Loucy (cell line): ENCODE data around the gene FLVCR2.

Experiments
- H2AFZ ChIP-seq: fragments of 200-600 bp; sonication (generic); 2 replicates; pipeline ENCODE4 v1.6.0; 2016; ENCODE audit warnings: antibody characterized with exemption, mild to moderate bottlenecking, low read length, moderate library complexity
- H3F3A ChIP-seq: fragments of 200-600 bp; 2 replicates; pipeline ENCODE4 v1.6.0; 2016; ENCODE audit warnings: antibody characterized with exemption, low read depth, mild to moderate bottlenecking
- H3K27me3 ChIP-seq: fragments of 200-600 bp; sonication (generic); 2 replicates; pipeline ENCODE4 v1.6.1; 2014; ENCODE audit warnings: low read length, mild to moderate bottlenecking; ENCODE audit not compliant: insufficient read depth, poor library complexity, severe bottlenecking
- H3K36me3 ChIP-seq: fragments of 200-600 bp; sonication (generic); 2 replicates; pipeline ENCODE4 v1.6.1; 2016; ENCODE audit warnings: low read length; ENCODE audit not compliant: insufficient read depth
- H3K4me1 ChIP-seq: fragments of 200-600 bp; sonication (generic); 2 replicates; pipeline ENCODE4 v1.5.1; 2014; ENCODE audit warnings: low read length, mild to moderate bottlenecking; ENCODE audit not compliant: insufficient read depth, poor library complexity, severe bottlenecking
- H3K4me2 ChIP-seq: fragments of 200-600 bp; sonication (generic); 2 replicates; pipeline ENCODE4 v1.6.0; 2014; ENCODE audit warnings: antibody characterized with exemption, low read length, low read depth, mild to moderate bottlenecking; ENCODE audit not compliant: poor library complexity, severe bottlenecking
- H3K4me3 ChIP-seq: fragments of 200-600 bp; sonication (generic); 2 replicates; pipeline ENCODE4 v1.5.1; 2014; ENCODE audit warnings: low read length, mild to moderate bottlenecking, mixed read lengths; ENCODE audit not compliant: poor library complexity, severe bottlenecking
- H3K79me2 ChIP-seq: fragments of 200-600 bp; sonication (generic); 2 replicates; pipeline ENCODE4 v1.6.1; 2014; ENCODE audit warnings: low read length; ENCODE audit not compliant: insufficient read depth
- H3K9ac ChIP-seq: fragments of 200-600 bp; sonication (generic); 2 replicates; pipeline ENCODE4 v1.6.0; 2014; ENCODE audit warnings: mild to moderate bottlenecking, low read depth, low read length, moderate library complexity; ENCODE audit not compliant: poor library complexity, severe bottlenecking
- H3K9me2 ChIP-seq: fragments of 200-600 bp; sonication (generic); replicated peaks from 2 replicates; pipeline ENCODE4 v1.6.1; 2016; ENCODE audit warnings: low read depth, low read length, mixed read lengths
- H3K9me3 ChIP-seq: fragments of 200-600 bp; sonication (generic); 2 replicates; pipeline ENCODE4 v1.6.1; 2014; ENCODE audit warnings: mild to moderate bottlenecking, antibody characterized with exemption, low read length, low read depth; ENCODE audit not compliant: insufficient read depth
- H4K20me1 ChIP-seq: fragments of 200-600 bp; sonication (generic); 2 replicates; pipeline ENCODE4 v1.6.0; 2014; ENCODE audit warnings: antibody characterized with exemption, low read length, mild to moderate bottlenecking; ENCODE audit not compliant: insufficient read depth, poor library complexity, severe bottlenecking
- EZH2phosphoT487 ChIP-seq: fragments of 200-600 bp; IDR thresholded peaks from 2 replicates; pipeline ENCODE4 v1.6.1; 2018; ENCODE audit warnings: antibody characterized with exemption, mild to moderate bottlenecking, moderate library complexity, borderline replicate concordance
- TF ChIP-seq, protein P1 (sequence below): fragments of 200-600 bp; sonication (generic); conservative IDR thresholded peaks from 2 replicates; pipeline ENCODE4 v1.5.1; 2014; ENCODE audit warnings: mild to moderate bottlenecking, antibody characterized with exemption, low read length

Gene FLVCR2, protein sequence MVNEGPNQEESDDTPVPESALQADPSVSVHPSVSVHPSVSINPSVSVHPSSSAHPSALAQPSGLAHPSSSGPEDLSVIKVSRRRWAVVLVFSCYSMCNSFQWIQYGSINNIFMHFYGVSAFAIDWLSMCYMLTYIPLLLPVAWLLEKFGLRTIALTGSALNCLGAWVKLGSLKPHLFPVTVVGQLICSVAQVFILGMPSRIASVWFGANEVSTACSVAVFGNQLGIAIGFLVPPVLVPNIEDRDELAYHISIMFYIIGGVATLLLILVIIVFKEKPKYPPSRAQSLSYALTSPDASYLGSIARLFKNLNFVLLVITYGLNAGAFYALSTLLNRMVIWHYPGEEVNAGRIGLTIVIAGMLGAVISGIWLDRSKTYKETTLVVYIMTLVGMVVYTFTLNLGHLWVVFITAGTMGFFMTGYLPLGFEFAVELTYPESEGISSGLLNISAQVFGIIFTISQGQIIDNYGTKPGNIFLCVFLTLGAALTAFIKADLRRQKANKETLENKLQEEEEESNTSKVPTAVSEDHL

DNA sequence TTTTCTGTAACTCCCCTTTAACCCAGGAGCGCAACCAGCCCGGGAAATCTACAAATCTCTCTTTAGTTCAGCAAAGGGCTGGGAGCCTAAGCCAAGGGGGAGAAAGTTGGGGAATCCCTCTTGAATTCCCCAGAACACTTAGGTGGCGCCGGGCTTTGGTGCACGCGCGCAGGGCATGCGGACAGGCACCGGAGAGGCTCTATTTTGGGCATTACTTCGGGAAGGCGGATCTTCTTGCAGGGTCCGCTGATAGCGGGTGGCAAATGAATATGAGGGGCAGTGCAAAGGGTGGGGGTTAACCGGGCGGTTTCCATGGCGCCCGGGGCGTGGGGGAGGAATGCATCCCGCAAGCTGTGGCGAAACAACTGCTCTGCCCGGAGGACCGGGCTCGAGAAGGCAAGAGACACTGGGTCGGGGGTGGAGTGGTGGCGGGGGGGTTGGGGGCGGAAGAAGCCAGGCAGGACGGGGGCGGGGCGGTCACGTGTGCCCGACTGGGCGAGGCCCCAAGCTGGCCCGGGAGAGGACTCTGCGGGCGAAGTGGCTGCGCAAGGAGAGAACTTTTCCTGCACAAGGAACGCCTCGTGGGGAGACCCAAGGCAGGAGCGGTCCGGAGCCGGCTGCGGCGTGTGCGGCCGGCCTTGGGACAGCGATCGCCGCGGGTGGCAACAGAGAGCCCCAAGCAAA lies at the start of gene FLVCR2:
TSS of gene FLVCR2 (plus strand) at position 519 of the 684 bp plus-strand sequence. CDS start 353 bp downstream, outside the sequence.
- H3K4me1 ChIP-seq: peaks cover 12% of the 10 kb centered on the region
- no peaks in the 10 kb centered on the region for H3K79me2 ChIP-seq
- TF ChIP-seq EZH2phosphoT487: no peak
- TF ChIP-seq, protein P1, sequence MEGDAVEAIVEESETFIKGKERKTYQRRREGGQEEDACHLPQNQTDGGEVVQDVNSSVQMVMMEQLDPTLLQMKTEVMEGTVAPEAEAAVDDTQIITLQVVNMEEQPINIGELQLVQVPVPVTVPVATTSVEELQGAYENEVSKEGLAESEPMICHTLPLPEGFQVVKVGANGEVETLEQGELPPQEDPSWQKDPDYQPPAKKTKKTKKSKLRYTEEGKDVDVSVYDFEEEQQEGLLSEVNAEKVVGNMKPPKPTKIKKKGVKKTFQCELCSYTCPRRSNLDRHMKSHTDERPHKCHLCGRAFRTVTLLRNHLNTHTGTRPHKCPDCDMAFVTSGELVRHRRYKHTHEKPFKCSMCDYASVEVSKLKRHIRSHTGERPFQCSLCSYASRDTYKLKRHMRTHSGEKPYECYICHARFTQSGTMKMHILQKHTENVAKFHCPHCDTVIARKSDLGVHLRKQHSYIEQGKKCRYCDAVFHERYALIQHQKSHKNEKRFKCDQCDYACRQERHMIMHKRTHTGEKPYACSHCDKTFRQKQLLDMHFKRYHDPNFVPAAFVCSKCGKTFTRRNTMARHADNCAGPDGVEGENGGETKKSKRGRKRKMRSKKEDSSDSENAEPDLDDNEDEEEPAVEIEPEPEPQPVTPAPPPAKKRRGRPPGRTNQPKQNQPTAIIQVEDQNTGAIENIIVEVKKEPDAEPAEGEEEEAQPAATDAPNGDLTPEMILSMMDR: no peak
- no peaks in the 10 kb centered on the region for H4K20me1 ChIP-seq
- H3K9me2 ChIP-seq: no peaks in the 10 kb centered on the region
- H3K27me3 ChIP-seq: no peaks in the 10 kb centered on the region
- H2AFZ ChIP-seq: peak within 1 kb of the TSS; percentile 94
- no peaks in the 10 kb centered on the region for H3K36me3 ChIP-seq
- no peak within 1 kb of the TSS for H3K9ac ChIP-seq
- H3K9me3 ChIP-seq: no peaks in the 10 kb centered on the region
- peak within 1 kb of the TSS; percentile 75 for H3K4me3 ChIP-seq
- peak within 1 kb of the TSS; percentile 94 for H3K4me2 ChIP-seq
- no peaks in the 10 kb centered on the region for H3F3A ChIP-seq

DNA sequence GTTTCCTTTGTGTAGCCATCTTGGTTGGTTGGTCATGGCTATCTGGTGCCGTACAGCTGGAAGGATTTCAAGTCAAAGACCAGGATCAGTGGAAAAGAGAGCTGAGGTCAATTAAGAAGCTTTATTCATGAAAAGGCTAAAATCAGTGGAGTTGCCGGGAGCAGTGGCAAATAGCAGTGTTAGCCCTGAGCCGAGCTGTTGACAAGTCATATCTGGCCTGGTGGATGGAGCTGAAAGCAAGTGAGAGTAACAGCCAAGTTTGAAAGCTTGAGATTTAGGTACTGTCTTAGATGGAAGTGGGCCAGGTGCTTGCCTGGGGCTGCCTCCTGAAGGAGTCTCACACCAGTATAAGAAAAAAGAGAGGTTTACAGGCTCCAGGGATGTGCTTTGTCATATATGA lies 47.2 kb upstream of the FLVCR2 start:
- no peaks in the 10 kb centered on the region; the same call in 1 of the 2 replicates for H3F3A ChIP-seq
- H3K27me3 ChIP-seq: no peaks in the 10 kb centered on the region
- TF ChIP-seq, protein P1: no peak
- TF ChIP-seq EZH2phosphoT487: no peak
- H3K4me2 ChIP-seq: no peak overlapping the region
- H3K9me2 ChIP-seq: no peaks in the 10 kb centered on the region
- H3K79me2 ChIP-seq: peaks cover 19% of the 10 kb centered on the region
- H3K9ac ChIP-seq: no peak overlapping the region
- H3K4me3 ChIP-seq: no peak overlapping the region
- no peaks in the 10 kb centered on the region for H4K20me1 ChIP-seq
- no peak overlapping the region for H2AFZ ChIP-seq
- H3K9me3 ChIP-seq: no peaks in the 10 kb centered on the region
- H3K4me1 ChIP-seq: peaks cover 17% of the 10 kb centered on the region
- H3K36me3 ChIP-seq: no peaks in the 10 kb centered on the region

DNA sequence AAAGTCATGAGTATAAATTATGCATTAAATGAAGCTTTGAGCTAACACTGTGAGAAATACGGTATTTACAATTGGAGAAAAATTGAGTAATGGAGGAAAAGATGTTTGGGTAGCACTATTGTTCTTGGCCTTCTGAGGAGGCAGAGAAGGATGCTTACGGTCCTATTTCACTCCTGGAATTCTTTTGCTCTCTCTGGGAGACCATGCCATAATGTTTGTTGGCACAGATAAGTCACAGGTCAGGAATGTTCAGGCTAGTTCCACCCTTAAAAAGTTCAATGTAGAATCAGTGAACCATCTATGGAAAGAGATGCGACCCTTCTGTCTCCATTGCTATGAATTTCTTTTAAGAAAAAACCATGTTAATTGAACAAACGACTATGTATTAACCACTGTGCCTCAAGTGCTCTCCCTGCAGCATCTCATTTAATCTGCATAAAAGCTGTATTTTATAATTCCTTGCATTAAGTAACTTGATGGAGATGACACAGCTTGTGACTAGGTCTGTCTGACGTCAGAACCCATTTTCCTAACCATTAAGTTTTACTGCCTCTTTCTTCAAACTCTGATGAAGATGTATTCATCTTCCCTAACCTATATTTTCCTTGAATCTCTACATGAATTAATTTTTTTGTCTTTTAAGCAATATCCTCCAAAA lies 46.6 kb upstream of the FLVCR2 start:
- peaks cover 12% of the 10 kb centered on the region for H3K4me1 ChIP-seq
- H3K27me3 ChIP-seq: no peaks in the 10 kb centered on the region
- H3F3A ChIP-seq: no peaks in the 10 kb centered on the region; the same call in 1 of the 2 replicates
- TF ChIP-seq, protein P1: no peak
- no peak for TF ChIP-seq EZH2phosphoT487
- H2AFZ ChIP-seq: no peak overlapping the region
- H3K9ac ChIP-seq: no peak overlapping the region
- no peak overlapping the region for H3K4me2 ChIP-seq
- H3K4me3 ChIP-seq: no peak overlapping the region
- H4K20me1 ChIP-seq: no peaks in the 10 kb centered on the region
- H3K9me3 ChIP-seq: no peaks in the 10 kb centered on the region
- no peaks in the 10 kb centered on the region for H3K36me3 ChIP-seq
- peaks cover 19% of the 10 kb centered on the region for H3K79me2 ChIP-seq
- H3K9me2 ChIP-seq: no peaks in the 10 kb centered on the region
